Endothelial cell of umbilical vein (primary cell): Measurements from ENCODE around the gene FRYL. TPM values are rescaled to one million over a fixed set of nuclear protein-coding genes. Genes with fewer than 3 reads are reported as not detected.
"Not testable (repeated sequence)": the region's sequence is repeated elsewhere in the genome, so short reads cannot be mapped to it uniquely, and the experiment has no call there.

Experiments
- BruUV-seq: library from RNA; stranded (reverse); fragments of 400-500 nt; replicated peaks from 2 replicates; lab custom pipeline; 2021; lab: Mats Ljungman, UMichigan
- CTCF ChIA-PET: fragments of 300-600, 350-600 bp; sonication (Branson Sonifier 250); formaldehyde crosslinking; loops from one replicate; lab custom pipeline; 2021; ENCODE audit warnings: antibody characterized with exemption, inconsistent platforms; lab: Charles Lee
- POLR2A ChIA-PET: fragments of 300-600, 350-600 bp; sonication (Branson Sonifier 250); formaldehyde crosslinking; loops from one replicate; lab custom pipeline; 2021; ENCODE audit warnings: antibody characterized with exemption, inconsistent platforms; lab: Charles Lee
- DNase-seq: peaks from one replicate; pipeline ENCODE4 v3.0.0-alpha.2; 2011; ENCODE audit warnings: low read depth, low spot score
- FAIRE-seq: peaks from 2 replicates; lab custom pipeline; 2011; peaks lifted over from hg19 to GRCh38; lab: Jason Lieb, UNC
- H2AFZ ChIP-seq: 2 replicates; pipeline ENCODE4 v1.6.0; 2012; ENCODE audit warnings: low read depth, low read length, control low read depth, inconsistent platforms
- H3K27ac ChIP-seq: 2 replicates; pipeline ENCODE4 v1.5.1; 2011; ENCODE audit warnings: low read depth, mild to moderate bottlenecking, control low read depth, low read length, moderate library complexity; ENCODE audit not compliant: insufficient read depth
- H3K27me3 ChIP-seq, 2 experiments: 2 replicates each; pipeline versions ENCODE4 v1.6.0 to v1.6.1; 2011; ENCODE audit warnings: low read length in 2 of 2, mixed read lengths in 1 of 2; ENCODE audit not compliant: control insufficient read depth in 2 of 2, insufficient read depth in 2 of 2
- H3K36me3 ChIP-seq, 2 experiments: 2 replicates in 1 of 2; 3 replicates in 1 of 2; pipeline ENCODE4 v1.5.1; 2011; ENCODE audit warnings: low read length in 2 of 2, mild to moderate bottlenecking in 1 of 2, moderate library complexity in 1 of 2; ENCODE audit not compliant: control insufficient read depth in 2 of 2, insufficient read depth in 2 of 2; ENCODE audit errors: extremely low read depth in 1 of 2
- H3K4me1 ChIP-seq: 3 replicates; pipeline ENCODE4 v1.5.1; 2011; ENCODE audit warnings: mild to moderate bottlenecking, low read length; ENCODE audit not compliant: control insufficient read depth, insufficient read depth; ENCODE audit errors: extremely low read depth
- H3K4me2 ChIP-seq: 2 replicates; pipeline ENCODE4 v1.6.1; 2011; ENCODE audit warnings: low read length, control low read depth, mixed read lengths; ENCODE audit not compliant: insufficient read depth
- H3K4me3 ChIP-seq, 3 experiments: fragments of 200-600 bp in 1 of 3; sonication (generic), shearing (Covaris generic) in 1 of 3; replicated peaks in 1 of 3; 2 replicates each; pipeline ENCODE4 v1.5.1; 2011 to 2016; ENCODE audit warnings: control low read depth in 3 of 3, low read length in 3 of 3, mild to moderate bottlenecking in 2 of 3, inconsistent platforms in 1 of 3, low read depth in 1 of 3, moderate library complexity in 1 of 3; ENCODE audit not compliant: insufficient read depth in 1 of 3
- H3K79me2 ChIP-seq: 2 replicates; pipeline ENCODE4 v1.6.0; 2012; ENCODE audit warnings: low read length, inconsistent platforms; ENCODE audit not compliant: control insufficient read depth, insufficient read depth
- H3K9ac ChIP-seq: replicated peaks from 2 replicates; pipeline ENCODE3; 2011; ENCODE audit warnings: low read length, control low read depth; ENCODE audit not compliant: insufficient read depth; ENCODE audit errors: extremely low read depth
- H3K9me1 ChIP-seq: replicated peaks from 3 replicates; pipeline ENCODE4 v1.6.0; 2011; ENCODE audit warnings: mild to moderate bottlenecking, low read length; ENCODE audit not compliant: control insufficient read depth, insufficient read depth; ENCODE audit errors: extremely low read depth
- H3K9me3 ChIP-seq: replicated peaks from 2 replicates; pipeline ENCODE4 v1.5.1; 2012; ENCODE audit warnings: low read length, inconsistent platforms; ENCODE audit not compliant: control insufficient read depth, insufficient read depth
- H4K20me1 ChIP-seq: replicated peaks from 2 replicates; pipeline ENCODE3; 2011; ENCODE audit warnings: mild to moderate bottlenecking, low read length; ENCODE audit not compliant: control insufficient read depth, insufficient read depth; ENCODE audit errors: extremely low read depth
- EZH2 ChIP-seq: IDR thresholded peaks from 2 replicates; pipeline ENCODE4 v1.6.1; 2012; ENCODE audit warnings: borderline replicate concordance, low read depth, mild to moderate bottlenecking, moderate library complexity, low read length, inconsistent platforms; ENCODE audit not compliant: severe bottlenecking
- FOS ChIP-seq: IDR thresholded peaks from 2 replicates; pipeline ENCODE4 v1.6.1; 2011; ENCODE audit warnings: mild to moderate bottlenecking, low read length, moderate library complexity, borderline replicate concordance; ENCODE audit not compliant: insufficient read depth
- GATA2 ChIP-seq: IDR thresholded peaks from 2 replicates; pipeline ENCODE4 v1.7.0; 2011; ENCODE audit warnings: low read depth, mild to moderate bottlenecking, moderate library complexity, mixed read lengths, low read length; ENCODE audit not compliant: insufficient read length, insufficient read depth
- JUN ChIP-seq: IDR thresholded peaks from 2 replicates; pipeline ENCODE4 v1.6.1; 2011; ENCODE audit warnings: borderline replicate concordance, low read depth; ENCODE audit not compliant: insufficient read length, insufficient read depth
- MYC ChIP-seq: IDR thresholded peaks from one replicate; pipeline ENCODE4 v1.6.1; 2011; ENCODE audit warnings: mild to moderate bottlenecking, low read depth, low read length
- POLR2A ChIP-seq: IDR thresholded peaks from 2 replicates; pipeline ENCODE4 v1.6.1; 2012; ENCODE audit warnings: low read depth, mild to moderate bottlenecking, control low read depth, low read length
- POLR2AphosphoS5 ChIP-seq: IDR thresholded peaks from 2 replicates; pipeline ENCODE4 v1.6.1; 2012; ENCODE audit warnings: low read depth, mild to moderate bottlenecking, control low read depth, low read length, moderate library complexity; ENCODE audit not compliant: insufficient read depth
- dilution Hi-C: fragments of 300-500 bp; cut with MboI; formaldehyde crosslinking; loops from one replicate; pipeline ENCODE4 v1.15.0; 2019; ENCODE audit warnings: low sequenced_read_pairs; ENCODE audit not compliant: extremely low pct_ligation_motif_present
- intact Hi-C: fragments of 100-400 bp; cut with micrococcal nuclease; formaldehyde crosslinking; loops from one replicate; pipeline ENCODE4 v1.10.0; 2022
- polyA plus RNA-seq, 4 experiments: library from polyadenylated mRNA; depleted of rRNA in 3 of 4; stranded (reverse) in 3 of 4; unstranded in 1 of 4; fragments of >200 nt; gene quantifications; 2 replicates each; pipeline versions ENCODE4 v1.2.1 to v1.2.3, GENCODE V29; 2011 to 2012; ENCODE audit warnings: missing spikeins in 1 of 4
- total RNA-seq: library from RNA; stranded (reverse); gene quantifications from 2 replicates; pipeline ENCODE4 v1.2.3, GENCODE V29; 2021
- TF ChIP-seq, protein P1 (sequence below), 2 donors: IDR thresholded peaks; 1 replicate in 1 of 2; 2 replicates in 1 of 2; pipeline ENCODE4 v1.5.1; 2011; ENCODE audit warnings: low read length in 2 of 2, mild to moderate bottlenecking in 2 of 2, moderate library complexity in 2 of 2, control low read depth in 1 of 2, inconsistent platforms in 1 of 2, low read depth in 1 of 2; ENCODE audit not compliant: insufficient read depth in 1 of 2; ENCODE audit errors: extremely low read depth in 1 of 2
- TF ChIP-seq, protein P2 (sequence below): IDR thresholded peaks from 2 replicates; pipeline ENCODE4 v1.6.1; 2011; ENCODE audit not compliant: insufficient read depth, insufficient read length

Gene FRYL
- total and polyA plus RNA-seq, 2 donors (not counting 3 experiments of a cell fraction or from before 2014, with no cell fraction given): 17.0 to 84.9 TPM

DNA sequence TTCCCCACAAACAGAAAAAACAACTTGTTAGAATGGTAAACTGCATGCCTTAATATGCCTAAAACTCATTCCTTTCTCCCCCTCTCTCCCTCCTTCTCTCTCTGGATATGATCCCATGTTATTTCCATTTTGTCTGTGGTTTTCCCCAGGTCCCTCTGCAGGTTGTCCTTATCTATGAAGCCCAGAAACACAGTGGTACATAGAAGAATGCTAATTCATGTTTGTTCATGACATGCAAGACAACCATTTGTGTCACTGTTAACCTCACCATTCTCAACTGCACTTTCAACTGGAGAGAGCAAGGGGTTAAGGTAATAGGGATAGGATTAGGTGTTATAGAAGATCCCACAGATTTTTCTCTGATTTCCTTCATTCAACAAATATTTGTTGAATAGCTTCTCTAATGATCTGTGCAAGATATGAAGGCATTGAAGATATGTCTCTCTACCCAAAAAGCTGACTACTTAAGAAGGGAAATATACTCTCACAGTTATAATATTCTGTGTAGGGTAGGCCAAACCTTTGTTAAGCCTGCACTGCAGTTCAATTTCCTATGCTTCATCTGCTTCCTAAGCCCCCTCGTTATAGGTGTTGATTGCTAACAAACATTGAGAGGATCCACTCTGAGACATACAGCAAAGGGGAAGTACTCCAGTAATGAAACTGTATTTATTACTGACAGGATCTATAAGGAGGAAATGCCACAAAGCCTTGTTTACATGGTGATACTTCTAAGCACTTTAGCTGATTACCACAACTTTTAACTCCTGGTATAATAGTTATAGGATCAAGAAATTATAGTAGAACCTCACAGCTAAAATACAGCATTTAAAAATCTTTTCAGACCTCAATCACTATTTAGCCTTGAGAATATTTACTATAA is 96.1 kb downstream of the FRYL start:
- FAIRE-seq: no peak
- no TSS peak for BruUV-seq

DNA sequence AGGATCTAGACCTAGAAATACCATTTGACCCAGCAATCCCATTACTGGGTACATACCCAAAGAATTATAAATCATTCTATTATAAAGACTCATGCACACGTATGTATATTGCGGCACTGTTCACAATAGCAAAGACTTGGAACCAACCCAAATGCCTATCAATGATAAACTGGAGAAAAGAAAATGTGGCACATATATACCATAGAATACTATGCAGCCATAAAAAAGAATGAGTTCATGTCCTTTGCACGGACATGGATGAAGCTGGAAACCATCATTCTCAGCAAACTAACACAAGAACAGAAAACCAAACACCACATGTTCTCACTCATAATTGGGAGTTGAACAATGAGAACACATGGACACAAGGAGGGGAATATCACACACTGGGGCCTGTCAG is 97.2 kb downstream of the FRYL start:
- H3K9ac ChIP-seq, H3K4me1 ChIP-seq, H3K9me1 ChIP-seq, H3K27ac ChIP-seq, H2AFZ ChIP-seq, H3K27me3 ChIP-seq, BruUV-seq, H3K36me3 ChIP-seq, dilution Hi-C loops, H4K20me1 ChIP-seq, H3K4me2 ChIP-seq, H3K9me3 ChIP-seq, DNase-seq, FAIRE-seq, POLR2A ChIA-PET, H3K4me3 ChIP-seq: not testable (repeated sequence)
- intact Hi-C loops: loop anchor here (1.0 to 2.0 kb wide), 3 partner anchors 98 to 280 kb away; partner anchors contain the start of gene FRYL
- peaks cover 42% of the 10 kb centered on the region for H3K79me2 ChIP-seq
- CTCF ChIA-PET: interaction anchor here (0.7 to 5.9 kb wide), 5 partner anchors 15 to 104 kb away, joined by 3 to 105 read pairs (median 4); no protein-coding TSS in a partner anchor

More for the DNA sequence above, 96.1 kb downstream of the FRYL start:
- no peaks in the 10 kb centered on the region for H3K9me1 ChIP-seq
- ChIA-PET POLR2A (no interaction called here), CTCF (interaction anchor here (0.8 to 1.4 kb wide), 3 partner anchors 34 to 106 kb away, joined by 3 to 5 read pairs (median 3); no protein-coding TSS in a partner anchor)
- no peak overlapping the region for H2AFZ ChIP-seq
- no peaks in the 10 kb centered on the region for H3K27me3 ChIP-seq
- peak; percentile 31 for DNase-seq
- H3K27ac ChIP-seq: no peak overlapping the region
- H4K20me1 ChIP-seq: peaks cover 8% of the 10 kb centered on the region
- H3K9me3 ChIP-seq: no peaks in the 10 kb centered on the region
- H3K4me2 ChIP-seq: no peak overlapping the region
- dilution Hi-C loops: no loop called here
- H3K79me2 ChIP-seq: peaks cover 43% of the 10 kb centered on the region
- peaks cover 9% of the 10 kb centered on the region for H3K4me1 ChIP-seq
- H3K36me3 ChIP-seq: no peaks in the 10 kb centered on the region
- H3K9ac ChIP-seq: no peak overlapping the region
- H3K4me3 ChIP-seq: no peak overlapping the region
- TF ChIP-seq, protein P1, sequence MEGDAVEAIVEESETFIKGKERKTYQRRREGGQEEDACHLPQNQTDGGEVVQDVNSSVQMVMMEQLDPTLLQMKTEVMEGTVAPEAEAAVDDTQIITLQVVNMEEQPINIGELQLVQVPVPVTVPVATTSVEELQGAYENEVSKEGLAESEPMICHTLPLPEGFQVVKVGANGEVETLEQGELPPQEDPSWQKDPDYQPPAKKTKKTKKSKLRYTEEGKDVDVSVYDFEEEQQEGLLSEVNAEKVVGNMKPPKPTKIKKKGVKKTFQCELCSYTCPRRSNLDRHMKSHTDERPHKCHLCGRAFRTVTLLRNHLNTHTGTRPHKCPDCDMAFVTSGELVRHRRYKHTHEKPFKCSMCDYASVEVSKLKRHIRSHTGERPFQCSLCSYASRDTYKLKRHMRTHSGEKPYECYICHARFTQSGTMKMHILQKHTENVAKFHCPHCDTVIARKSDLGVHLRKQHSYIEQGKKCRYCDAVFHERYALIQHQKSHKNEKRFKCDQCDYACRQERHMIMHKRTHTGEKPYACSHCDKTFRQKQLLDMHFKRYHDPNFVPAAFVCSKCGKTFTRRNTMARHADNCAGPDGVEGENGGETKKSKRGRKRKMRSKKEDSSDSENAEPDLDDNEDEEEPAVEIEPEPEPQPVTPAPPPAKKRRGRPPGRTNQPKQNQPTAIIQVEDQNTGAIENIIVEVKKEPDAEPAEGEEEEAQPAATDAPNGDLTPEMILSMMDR (IDR thresholded peaks at IDR 0.05; ENCODE audit: extremely low read depth in 1 of 2, insufficient read depth in 1 of 2, low read depth in 1 of 2, low read length in 2 of 2): no peak
- TF ChIP-seq FOS (no peak), MYC (no peak), JUN (no peak), POLR2AphosphoS5 (no peak), EZH2 (no peak), GATA2 (no peak), POLR2A (no peak)
- TF ChIP-seq, protein P2, sequence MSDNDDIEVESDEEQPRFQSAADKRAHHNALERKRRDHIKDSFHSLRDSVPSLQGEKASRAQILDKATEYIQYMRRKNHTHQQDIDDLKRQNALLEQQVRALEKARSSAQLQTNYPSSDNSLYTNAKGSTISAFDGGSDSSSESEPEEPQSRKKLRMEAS: no peak
- intact Hi-C loops: loop anchor here (2.0 kb wide), 1 partner anchor 97 kb away; the partner anchor contains the start of gene FRYL
